ENCODE results near the gene CAPZA1.

The CAPZA1 gene

DNA sequence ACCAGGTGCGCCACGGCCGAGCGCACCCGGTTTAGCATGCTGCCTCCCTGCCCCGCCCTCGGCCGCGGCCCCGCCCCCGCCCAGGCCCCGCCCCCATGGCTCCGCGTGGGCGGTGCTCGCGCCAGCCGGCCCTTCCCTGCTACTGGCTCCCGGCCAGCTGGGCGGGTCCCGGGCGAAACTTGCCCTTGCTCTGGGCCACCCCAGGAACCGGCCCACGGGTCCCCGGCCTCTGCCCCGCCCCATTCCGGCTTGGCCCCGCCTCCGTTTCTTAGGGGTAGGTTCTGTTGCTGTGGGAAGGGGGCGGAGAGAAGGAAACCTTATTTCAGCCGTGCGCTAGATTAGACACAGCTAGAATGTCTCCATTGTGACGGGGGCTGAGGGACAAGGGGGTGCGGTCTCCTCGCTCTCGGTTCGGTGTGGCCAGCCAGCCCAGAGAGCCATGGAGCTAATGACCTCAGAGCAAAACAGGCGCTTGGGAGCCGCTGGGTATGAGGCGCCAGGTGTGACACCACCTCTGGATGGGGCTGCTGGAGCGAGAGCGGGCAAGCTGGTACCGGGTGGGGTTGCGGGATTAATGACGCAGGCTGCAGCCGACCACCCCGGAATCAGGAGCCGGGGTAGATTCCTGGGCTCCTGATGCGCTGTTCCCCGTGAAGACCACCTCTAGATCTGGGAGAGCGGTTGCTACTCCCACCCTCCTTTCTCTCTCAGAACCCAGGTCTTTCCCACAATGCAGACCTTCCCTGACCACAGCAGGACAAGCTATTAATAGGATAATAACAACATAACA is 95.8 kb downstream of the CAPZA1 start, which contains the start of gene PPM1J:
TSS of gene PPM1J (minus strand) at position 69 of the 790 bp plus-strand sequence. CDS start at position 38, 31 bp downstream.
- peak; percentile 93 for DNase-seq (ENCODE audit: low spot score)

DNA sequence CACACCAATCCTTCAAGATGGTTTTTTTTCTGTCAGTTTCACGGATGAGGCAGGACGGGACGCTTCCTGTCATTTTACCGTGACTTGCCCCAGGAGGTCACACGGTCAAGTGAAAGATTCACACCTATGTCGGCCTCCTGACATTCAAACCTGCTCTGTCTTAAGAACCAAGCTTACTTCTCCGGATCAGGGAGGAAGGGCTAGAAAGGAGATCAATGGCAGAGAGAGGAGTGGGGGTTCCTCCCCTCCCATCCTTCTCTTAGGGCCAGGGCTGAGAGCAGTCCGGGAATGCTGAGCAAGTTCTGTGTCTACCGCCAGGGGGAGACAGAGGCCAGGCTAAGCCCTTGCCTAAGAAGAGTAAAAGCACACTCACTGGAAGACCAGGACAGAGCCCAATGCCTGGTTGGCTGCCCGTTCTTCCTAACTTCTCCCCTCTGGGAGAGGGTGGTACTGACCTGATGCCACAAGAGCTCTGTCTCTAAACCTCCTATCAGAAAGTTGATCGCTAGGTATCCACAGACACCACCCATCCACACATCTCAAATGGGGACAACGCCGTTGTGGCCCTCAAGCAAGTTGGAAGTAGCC is 96.6 kb downstream of the CAPZA1 start:
- peak; percentile 81 for DNase-seq (ENCODE audit: low spot score)

DNA sequence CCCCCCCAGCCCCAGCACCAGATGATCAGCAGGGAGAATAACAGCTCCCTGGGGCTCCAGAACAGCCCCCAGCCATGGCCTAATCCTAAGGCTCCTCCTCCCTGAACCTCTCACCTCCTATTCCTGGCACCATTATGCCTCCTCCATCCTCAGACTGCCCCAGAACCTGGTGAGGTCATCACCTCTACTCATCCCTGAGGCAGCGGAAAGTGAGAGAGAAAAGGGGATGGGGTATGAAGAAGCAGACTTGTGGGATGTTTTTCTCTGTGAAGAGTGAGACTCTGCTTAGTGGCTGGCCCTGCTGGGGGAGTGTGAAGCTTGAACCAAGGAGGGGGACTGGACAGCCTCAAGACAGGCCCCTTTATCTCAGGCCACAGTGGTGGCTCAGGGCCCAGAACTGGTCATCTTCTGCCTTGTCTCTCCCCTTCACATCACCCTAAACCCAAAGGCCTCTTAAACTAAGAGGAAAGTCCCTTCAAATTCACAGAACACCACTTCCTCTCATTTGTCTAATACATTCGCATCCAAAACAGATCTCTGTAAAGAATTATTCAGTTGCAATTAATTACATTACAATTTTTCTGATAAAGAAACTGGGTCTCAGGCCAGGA is 97.7 kb downstream of the CAPZA1 start:
- no peak for DNase-seq (ENCODE audit: low spot score)

DNA sequence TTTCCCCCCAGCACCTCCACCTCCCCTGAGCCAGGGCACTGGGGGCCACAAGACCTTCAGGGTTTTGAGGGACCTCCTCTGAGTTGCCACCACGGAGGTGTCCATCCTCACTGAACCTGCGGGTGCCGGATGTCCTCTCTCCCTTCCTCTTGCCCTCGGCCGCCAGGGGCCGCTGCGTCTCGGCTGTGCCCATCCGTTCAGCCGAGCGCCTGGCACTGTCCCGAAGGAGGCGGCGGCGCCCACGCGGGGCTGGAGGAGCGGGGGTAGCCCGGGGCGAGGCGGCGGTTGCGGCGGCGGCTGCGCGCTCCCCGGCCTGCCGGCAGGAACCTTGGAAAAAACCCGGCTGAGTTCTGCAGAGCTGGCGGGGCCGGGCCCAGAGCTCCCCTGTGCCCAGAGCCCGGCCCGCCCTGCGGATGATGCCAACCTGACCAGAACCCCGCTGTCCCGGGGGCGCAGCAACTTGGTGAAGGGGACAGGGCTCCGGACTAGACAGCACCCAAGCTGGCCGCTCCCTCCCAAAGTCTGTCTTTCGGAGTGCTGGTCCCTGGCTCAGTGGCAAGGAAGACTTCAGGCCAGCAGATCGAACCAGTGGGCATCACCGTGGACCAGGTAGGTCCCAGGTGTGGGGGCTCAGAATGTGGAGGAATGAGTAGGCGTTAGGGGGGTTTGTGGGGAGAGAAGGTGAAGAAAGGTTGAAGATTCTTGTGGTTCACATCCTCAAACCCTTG is 99.2 kb downstream of the CAPZA1 start:
- peak; percentile 86 for DNase-seq (ENCODE audit: low spot score)

DNA sequence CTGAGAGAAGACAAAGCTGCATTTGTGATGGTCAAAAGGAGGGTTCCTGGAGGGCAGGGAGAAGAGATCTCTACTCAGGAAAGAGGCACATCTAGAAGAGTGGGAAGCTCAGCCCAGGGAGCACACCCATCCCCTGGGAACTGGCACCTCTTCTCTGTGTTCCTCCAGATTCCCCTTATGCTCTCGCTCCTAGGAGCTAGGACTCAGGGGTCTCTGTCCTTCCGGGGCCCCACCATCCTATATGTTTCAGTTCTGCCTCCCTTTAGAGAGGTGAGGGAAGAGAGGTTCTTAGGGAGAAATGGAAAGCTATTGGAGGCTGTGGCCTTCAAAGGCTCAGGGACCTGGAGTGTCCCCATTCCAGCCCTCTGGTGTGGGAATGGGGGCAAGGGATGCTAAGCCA is 100.1 kb downstream of the CAPZA1 start:
- DNase-seq (ENCODE audit: low spot score): no peak

DNA sequence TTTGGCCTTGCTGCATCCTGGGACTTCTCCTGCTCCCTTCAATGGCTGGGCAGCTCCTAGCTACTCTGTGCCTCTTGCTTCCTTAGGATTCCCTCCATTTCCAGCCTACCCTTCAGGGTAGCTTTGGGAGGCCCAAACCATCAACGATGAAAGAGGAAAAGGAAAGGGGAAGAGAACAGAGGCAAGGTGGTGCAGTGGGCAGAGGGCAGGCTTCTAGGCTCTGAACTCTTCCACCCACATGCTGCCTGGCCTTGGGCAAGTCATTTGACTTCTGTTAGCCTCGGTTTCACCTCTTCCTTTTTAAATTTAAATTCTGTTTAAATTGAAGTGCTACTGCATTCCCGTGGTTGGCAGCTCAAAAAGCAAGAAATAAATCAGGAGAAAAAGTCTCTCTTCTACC is 101.2 kb downstream of the CAPZA1 start:
- no peak for DNase-seq (ENCODE audit: low spot score)
